NCI-H2196 treated with DMSO at 0.1 percent for 48 hours (cell line): ENCODE measurements around the gene VTI1A.

Experiments used
- DNase-seq: peaks from one replicate; lab custom pipeline; 2025; ENCODE audit not compliant: unreplicated experiment; lab: John Stamatoyannopoulos, UW

The VTI1A gene

GRCh38 chr10:112750427-112751167 is 303.6 kb downstream of the VTI1A start:
- no peak for DNase-seq

- DNase-seq, result no peak
Observed at GRCh38 chr10:112751651-112752050, 304.6 kb downstream of the VTI1A start.

- DNase-seq, result no peak
Observed at GRCh38 chr10:112752288-112752687, 305.3 kb downstream of the VTI1A start.

GRCh38 chr10:112753961-112754411 is 307.0 kb downstream of the VTI1A start:
- no peak for DNase-seq

GRCh38 chr10:112755446-112756234 is 308.6 kb downstream of the VTI1A start:
- DNase-seq, result no peak

GRCh38 chr10:112756235-112756527 is 309.2 kb downstream of the VTI1A start:
- DNase-seq, result no peak

- no peak for DNase-seq
Observed at GRCh38 chr10:112758961-112759360, 311.9 kb downstream of the VTI1A start.

GRCh38 chr10:112759496-112759895 is 312.5 kb downstream of the VTI1A start:
- no peak for DNase-seq

GRCh38 chr10:112761256-112761655 is 314.2 kb downstream of the VTI1A start:
- DNase-seq, result no peak

GRCh38 chr10:112763916-112764520 is 317.0 kb downstream of the VTI1A start:
- DNase-seq, result no peak

GRCh38 chr10:112765717-112766235 is 318.8 kb downstream of the VTI1A start:
- DNase-seq, result no peak

- no peak for DNase-seq
Observed at GRCh38 chr10:112766636-112767035, 319.6 kb downstream of the VTI1A start.

- no peak for DNase-seq
Observed at GRCh38 chr10:112767156-112767555, 320.1 kb downstream of the VTI1A start.

GRCh38 chr10:112768121-112768520 is 321.1 kb downstream of the VTI1A start:
- no peak for DNase-seq

GRCh38 chr10:112769081-112769480 is 322.1 kb downstream of the VTI1A start:
- DNase-seq, result no peak

GRCh38 chr10:112769611-112770370 is 322.8 kb downstream of the VTI1A start:
- DNase-seq, result no peak

GRCh38 chr10:112771733-112772132 is 324.7 kb downstream of the VTI1A start:
- no peak for DNase-seq

- DNase-seq, result no peak
Observed at GRCh38 chr10:112773783-112774182, 326.8 kb downstream of the VTI1A start.

GRCh38 chr10:112774210-112774609 is 327.2 kb downstream of the VTI1A start:
- no peak for DNase-seq

- DNase-seq, result no peak
Observed at GRCh38 chr10:112774798-112775197, 327.8 kb downstream of the VTI1A start.

GRCh38 chr10:112775381-112775780 is 328.4 kb downstream of the VTI1A start:
- no peak for DNase-seq
